GM18505 (cell line): Measurements from ENCODE around the gene PRICKLE4.
A peak's percentile ranks its signal among the peaks of the same experiment; 100 is the strongest.
"Not testable (repeated sequence)": the region's sequence is repeated elsewhere in the genome, so short reads cannot be mapped to it uniquely, and the experiment has no call there.

Source experiments
- ATAC-seq: cut with Tn5 transposase; IDR thresholded peaks from one replicate; pipeline ENCODE4 v1.9.1; 2021; ENCODE audit not compliant: unreplicated experiment
- POLR2A ChIP-seq: IDR thresholded peaks from 4 replicates; pipeline ENCODE4 v1.6.1; 2011; ENCODE audit warnings: borderline replicate concordance; ENCODE audit not compliant: insufficient read depth, insufficient read length; ENCODE audit errors: extremely low read depth

PRICKLE4 gene

DNA sequence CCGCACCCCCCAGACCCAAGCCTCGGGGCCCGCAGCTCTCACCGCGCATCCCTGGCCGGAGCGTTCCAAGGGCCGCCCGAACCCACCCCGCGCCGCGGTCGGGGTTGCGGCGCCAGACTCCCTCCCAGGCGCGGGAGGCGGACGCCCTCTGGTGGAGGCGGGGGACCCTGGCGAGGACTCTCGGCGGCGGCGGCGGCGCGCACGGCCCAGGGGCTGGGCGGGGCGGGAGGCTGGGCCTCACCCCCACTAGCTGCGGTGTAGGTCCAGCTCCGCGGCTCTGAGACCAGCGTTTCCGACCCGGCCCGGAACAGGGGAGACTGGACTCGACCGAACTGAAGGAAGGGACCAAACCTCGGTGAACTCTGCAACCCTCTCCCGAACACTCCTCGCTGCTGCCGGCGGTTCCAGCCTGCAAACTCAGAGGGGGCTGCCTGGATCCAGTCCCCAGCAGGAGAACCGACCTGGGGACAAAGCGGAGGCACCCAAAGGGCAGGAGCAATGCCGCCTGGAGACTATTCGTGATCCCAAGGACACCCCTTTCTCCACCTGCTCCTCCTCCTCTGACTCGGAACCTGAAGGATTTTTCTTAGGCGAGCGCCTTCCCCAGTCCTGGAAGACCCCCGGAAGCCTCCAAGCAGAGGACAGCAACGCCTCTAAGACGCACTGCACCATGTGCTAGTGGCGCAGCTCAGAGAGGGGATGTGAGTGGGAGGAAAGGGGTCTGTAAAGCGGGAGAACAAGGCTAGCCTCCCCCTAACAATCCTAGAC is 6.1 kb downstream of the PRICKLE4 start:
- peak; percentile 33 for TF ChIP-seq POLR2A
- peak; percentile 45 for ATAC-seq

DNA sequence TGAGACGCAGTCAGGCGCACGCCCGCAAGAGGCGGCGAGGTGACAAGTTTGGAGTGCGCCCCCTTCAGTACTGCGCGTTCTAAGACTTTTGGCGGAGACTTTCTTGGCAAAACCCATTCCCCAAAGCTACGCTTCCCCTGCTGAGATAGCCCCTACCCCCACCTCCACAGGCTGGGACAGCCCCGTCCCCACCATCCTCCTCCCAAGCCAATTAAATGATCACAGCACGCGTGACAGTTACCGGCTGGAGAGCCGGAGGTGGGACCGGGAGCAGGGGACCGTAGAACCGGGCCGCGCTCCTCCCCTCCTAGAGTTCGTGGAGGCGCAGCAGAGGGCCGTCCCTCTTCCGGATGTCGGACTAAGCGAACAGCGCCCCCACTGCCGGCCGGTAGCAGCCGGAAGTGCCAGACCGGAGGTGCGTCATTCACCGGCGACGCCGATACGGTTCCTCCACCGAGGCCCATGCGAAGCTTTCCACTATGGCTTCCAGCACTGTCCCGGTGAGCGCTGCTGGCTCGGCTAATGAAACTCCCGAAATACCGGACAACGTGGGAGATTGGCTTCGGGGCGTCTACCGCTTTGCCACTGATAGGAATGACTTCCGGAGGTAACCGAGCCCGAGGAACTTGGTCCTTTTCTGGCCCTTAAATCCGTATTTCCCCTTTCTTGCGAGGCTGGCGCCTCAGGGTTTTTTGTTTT is 6.8 kb downstream of the PRICKLE4 start, which contains the start of gene TOMM6:
TSS of gene TOMM6 (plus strand) at position 476 of the 699 bp plus-strand sequence. CDS start at position 480, 4 bp downstream.
- ATAC-seq, result peak; percentile 84
- peak; percentile 87 for TF ChIP-seq POLR2A

DNA sequence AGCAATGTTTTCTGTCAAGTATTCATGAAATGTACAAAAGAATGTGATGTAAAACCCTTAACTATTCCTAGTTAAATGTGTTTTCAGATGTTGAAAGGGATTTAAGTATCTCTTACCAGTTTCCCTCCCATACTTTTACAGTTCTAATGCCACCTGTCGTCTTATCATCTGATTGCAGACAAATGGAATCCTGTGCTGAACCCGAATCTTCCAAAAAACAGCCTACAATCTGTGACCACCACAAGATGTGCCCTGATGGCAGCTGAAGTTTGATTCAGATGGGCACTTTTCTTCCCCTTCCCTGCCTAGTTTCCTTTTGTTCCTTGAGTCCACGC is 8.8 kb downstream of the PRICKLE4 start:
- no peak for TF ChIP-seq POLR2A
- ATAC-seq, result no peak

DNA sequence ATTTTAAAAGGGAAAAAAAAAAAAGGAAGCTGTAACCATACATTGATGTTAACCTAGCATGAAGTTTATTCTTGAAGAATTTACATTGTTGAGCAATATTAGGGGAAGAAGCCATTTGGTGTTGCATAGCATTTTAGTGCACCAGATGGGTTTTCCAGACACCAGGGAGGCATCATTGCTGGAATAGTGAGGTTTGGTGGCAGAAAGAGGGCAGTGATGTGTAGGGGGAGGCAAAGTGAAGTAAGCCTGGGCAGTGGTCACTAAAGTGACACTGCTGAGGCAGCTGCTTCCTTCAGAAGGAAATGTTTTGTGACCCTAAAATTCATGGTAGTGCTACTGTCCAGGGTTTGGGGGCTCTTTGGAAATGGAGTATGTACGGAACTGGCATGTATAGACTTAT is 9.5 kb downstream of the PRICKLE4 start:
- ATAC-seq, result no peak
- TF ChIP-seq POLR2A, result no peak

DNA sequence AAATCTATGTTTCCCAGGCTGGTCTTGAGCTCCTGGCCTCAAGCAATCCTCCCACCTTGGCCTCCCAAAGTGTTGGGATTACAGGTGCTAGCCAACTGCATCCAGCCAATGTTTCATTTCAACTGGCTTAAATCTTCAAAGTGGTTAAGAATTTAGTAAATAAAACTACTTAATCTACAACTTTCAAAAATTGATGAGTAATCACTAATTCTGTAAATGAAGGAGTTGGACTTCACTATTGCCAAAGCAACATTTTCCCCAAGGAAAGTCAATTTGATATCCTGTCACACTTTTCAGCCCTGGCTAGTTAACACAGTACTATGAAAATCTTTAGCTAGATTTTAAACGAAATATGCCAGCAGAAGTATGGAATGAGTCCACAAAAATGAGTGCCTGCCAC is 10.7 kb downstream of the PRICKLE4 start:
- no peak for ATAC-seq
- no peak for TF ChIP-seq POLR2A

DNA sequence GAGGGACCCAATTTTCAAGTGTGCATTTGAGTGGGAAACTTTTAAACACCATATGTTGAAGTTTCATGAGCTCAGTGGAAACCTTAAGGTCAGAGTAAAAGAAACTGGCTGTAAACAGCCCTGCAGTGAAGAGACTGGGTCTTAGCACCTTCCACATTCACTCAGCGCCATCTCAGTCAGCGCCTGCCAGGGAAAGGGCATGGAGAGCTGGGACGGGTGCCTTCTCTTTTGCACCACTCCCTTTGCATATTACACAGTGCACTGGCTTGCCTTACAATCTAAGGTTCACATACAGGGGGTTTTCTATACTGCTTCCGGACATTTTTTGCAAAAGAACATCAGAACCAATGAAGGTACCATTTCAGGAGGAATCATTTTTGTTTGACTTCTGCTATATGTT is 11.4 kb downstream of the PRICKLE4 start:
- TF ChIP-seq POLR2A, result no peak
- ATAC-seq, result no peak

DNA sequence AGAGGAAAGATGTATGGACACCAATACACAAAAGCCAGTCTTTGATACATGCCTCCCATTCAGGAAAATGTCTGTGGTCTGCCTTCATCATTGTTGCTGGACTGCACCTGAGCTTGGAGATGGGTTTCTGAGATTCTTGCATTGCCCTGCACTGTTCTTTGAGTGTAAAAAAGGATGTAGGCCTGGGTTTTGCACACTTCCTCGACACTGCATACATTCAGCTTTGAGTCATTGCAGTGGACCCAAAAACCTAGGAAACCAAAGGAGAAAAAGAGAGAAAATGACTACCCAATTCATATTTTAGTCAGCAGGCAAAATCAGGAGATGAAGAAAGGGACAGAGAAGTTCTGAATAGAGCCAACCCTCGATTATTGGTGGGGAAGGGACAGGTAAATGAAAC is 15.9 kb downstream of the PRICKLE4 start:
- TF ChIP-seq POLR2A, result no peak
- ATAC-seq, result no peak

DNA sequence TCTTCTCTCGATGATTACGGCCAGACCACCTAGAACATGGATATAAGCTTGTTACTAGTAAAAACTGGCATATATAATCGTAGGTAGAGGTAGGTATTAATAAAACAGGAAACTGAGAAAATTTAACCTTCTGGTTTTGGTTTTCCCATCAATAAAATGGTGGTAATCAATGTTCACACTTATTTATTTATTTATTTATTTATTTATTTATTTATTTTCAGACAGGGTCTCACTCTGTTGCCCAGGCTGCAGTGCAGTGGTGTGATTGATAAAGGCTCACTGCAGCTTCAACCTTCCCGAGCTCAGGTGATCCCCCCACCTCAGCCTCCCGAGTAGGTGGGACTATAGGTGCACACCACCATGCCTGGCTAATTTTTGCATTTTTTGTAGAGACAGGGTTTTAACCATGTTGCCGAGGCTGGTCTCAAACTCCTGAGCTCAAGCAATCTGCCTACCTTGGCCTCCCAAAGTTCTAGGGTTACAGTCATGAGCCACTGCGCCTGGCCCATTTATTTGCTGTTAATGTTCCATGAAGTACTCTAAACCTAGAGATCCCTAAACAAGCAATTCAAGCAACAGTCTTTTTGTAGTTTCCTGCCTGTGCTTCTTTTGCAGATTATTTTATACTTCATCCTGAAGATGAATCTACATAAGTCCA is 18.4 kb downstream of the PRICKLE4 start:
- ATAC-seq, result no peak
- TF ChIP-seq POLR2A, result no peak

DNA sequence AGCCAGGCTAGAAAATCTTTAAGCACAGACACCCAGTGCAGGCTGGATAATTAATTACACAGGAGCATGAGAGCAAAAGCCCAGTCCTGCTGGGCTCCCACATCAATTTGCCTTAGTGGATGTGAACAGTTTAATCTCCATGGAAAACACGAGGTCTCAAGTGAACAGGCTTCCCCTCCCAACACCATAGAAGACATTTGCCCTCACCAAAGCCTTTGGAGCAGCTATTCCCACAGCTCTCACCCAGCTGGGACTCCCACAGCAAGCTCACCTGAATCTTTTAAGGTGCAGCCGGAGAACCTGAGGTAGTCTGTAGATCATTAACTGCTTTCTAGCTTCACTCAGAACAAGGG is 19.0 kb downstream of the PRICKLE4 start:
- ATAC-seq, result no peak
- no peak for TF ChIP-seq POLR2A

DNA sequence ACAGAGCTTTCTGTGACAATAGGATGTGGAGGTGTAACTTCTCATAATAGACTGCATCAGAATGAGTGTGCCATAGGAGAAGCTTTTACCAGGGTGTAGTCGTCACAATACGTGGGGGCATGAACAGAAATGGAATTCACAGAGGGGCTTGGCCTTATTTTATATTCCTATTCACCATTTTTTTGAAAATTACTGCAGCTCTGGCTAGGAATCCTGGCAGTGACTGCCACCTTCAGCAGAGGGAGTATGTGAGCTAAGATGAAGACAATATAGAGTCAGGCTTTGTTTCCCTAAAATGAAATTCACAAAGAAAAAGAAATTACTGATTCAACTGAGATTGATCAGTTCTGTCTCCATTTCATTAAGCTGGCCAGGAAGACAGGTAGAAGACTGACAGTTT is 20.8 kb downstream of the PRICKLE4 start:
- no peak for ATAC-seq
- TF ChIP-seq POLR2A, result no peak

DNA sequence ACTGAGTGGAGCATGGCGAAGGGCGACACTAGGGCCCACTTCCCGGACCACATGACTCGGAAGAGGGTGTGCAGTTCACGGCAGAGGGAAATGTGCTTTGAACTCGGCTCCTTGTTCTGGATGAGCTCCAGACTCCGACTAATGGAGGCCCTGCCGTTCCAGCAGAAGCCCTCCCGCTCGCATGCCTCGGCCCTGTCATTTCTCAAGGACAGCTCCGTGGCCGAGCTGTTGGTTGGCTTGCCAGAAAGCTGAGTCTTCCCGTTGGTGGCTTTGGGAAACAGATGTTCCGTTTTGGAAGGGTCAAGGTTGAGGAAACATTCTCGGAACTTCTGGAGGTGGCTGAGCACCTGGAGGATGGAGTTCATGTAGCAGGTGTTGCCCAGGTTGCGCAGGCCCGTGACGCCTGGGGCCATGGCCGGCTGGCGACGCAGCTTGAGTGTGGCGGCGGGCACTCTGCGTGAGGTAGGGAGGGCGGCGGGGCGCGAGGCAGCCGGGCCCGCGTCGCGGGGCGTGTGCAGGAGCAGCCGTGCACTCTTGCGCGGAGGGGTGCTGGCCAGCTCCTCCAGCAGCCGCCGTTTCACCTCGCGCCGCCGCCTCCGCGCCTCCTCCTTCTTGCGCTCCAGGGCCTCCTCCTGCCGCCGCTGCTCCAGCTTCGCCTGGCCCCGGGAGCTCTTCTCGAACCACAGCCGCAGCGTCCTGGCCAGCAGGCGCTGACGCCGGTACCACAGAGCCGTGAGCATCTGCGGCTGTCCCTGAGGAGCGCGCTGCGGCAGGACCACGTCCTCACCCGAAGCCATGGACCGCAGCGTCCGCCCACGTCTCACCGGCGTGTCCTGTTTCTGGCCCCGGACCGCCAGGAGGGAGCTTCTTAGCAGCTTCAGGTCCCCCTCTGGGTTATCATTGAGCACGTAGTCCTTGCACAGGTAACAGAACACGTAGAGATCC is 25.5 kb downstream of the PRICKLE4 start:
- no peak for ATAC-seq

DNA sequence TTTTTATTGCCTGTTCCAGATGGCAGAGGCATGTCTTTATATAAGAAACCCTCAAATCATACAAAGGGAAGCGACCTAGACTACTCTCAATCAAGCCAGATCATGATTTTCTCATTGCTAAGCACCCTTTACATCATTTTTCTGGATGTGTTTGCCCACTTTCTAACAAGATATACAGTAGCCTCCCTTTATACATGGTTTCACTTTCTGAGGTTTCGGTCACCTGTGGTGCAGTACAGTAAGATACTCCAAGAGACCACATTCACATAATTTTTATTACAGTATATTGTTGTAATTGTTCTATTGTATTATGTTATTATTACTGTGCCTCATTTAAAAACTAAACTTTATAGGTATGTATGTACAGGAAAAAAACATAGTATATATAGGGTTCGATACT is 30.5 kb downstream of the PRICKLE4 start:
- no peak for TF ChIP-seq POLR2A
- ATAC-seq, result no peak

More for the DNA sequence above, 25.5 kb downstream of the PRICKLE4 start:
- TF ChIP-seq POLR2A, result no peak

DNA sequence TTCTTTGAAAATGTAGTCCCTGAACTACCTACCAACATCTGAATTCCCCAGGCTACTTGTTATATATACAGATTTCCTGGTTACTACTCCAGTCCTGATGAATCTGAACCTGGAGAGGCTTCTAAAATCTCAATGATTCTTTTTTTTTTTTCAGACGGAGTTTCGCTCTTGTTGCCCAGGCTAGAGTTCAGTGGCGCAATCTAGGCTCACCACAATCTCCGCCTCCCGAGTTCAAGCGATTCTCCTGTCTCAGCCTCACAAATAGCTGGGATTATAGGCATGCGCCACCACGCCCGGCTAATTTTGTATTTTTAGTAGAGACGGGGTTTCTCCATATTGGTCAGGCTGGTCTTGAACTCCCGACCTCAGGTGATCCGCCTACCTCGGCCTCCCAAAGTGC is 31.4 kb downstream of the PRICKLE4 start:
- ATAC-seq, result not testable (repeated sequence)

DNA sequence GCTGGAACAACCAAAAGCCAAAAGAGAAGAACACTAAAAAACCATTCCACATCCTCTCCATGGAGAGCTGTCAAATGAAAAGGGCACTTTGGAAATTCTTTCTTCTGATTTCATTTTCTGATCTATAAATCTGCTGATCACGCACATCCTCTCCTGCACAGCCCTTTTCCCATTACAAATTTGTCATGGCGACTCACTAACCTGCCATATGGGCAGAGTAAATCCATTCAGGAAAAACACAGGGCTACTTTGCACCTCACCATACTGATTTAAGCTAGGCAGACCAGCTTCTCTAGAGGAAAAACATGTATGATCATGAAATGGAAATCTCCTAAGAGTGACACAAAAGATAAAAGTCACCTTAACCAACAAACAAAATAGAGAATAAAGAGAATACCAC is 32.9 kb downstream of the PRICKLE4 start:
- no peak for ATAC-seq
- TF ChIP-seq POLR2A, result no peak

DNA sequence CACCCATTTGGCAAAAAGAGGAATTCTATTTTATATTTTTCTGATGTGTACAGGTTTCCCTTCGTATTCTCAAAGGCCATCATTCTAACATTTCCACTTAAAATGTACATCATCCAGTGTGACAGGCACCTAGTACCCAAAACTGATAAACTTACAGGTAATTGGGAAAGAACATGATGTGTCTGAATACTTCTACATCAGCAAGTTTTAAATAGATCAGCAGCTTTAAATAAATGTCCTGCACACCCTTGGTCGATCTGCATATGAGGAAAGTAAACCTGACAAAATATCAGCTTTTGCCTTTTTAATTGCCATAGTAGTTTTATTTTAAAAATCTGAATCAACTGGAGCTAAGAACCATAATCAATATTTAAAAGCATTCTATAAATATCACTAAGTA is 33.4 kb downstream of the PRICKLE4 start:
- ATAC-seq, result no peak
- TF ChIP-seq POLR2A, result no peak
